ENCODE results near the gene OR52E5. TPM values are rescaled to one million over a fixed set of nuclear protein-coding genes. Genes with fewer than 3 reads are reported as not detected.
A peak's percentile ranks its signal among the peaks of the same experiment; 100 is the strongest.

Gene OR52E5
- polyA plus RNA-seq (2013, experiment 1 of 2; ENCODE audit: insufficient read length), result not detected
- polyA plus RNA-seq (2013, experiment 2 of 2; ENCODE audit: insufficient read length), result not detected

GRCh38 chr11:5892908-5893307 is at the start of gene OR52E5:
TSS of gene OR52E5 (plus strand) at chr11:5893208. CDS start at chr11:5900777, 7,569 bp downstream.
- DNase-seq, result no peak

- DNase-seq, result no peak
Observed at GRCh38 chr11:5846701-5847100, 46.3 kb upstream of the OR52E5 start.

- no peak for DNase-seq
Observed at GRCh38 chr11:5847711-5848110, 45.3 kb upstream of the OR52E5 start.

GRCh38 chr11:5851002-5851401 is 42.0 kb upstream of the OR52E5 start:
- no peak for DNase-seq

GRCh38 chr11:5857590-5857989 is 35.4 kb upstream of the OR52E5 start, which contains the start of gene OR52E8:
TSS of gene OR52E8 (minus strand) at chr11:5857690. CDS start at chr11:5857690, 0 bp downstream.
- DNase-seq, result no peak

GRCh38 chr11:5865826-5866225 is 27.2 kb upstream of the OR52E5 start:
- no peak for DNase-seq

GRCh38 chr11:5878564-5878963 is 14.4 kb upstream of the OR52E5 start:
- DNase-seq, result no peak

- no peak for DNase-seq
Observed at GRCh38 chr11:5880329-5880728, 12.7 kb upstream of the OR52E5 start, which contains the start of gene OR52E4. TSS of gene OR52E4 (plus strand) at chr11:5880629. CDS start at chr11:5884293, 3,664 bp downstream.

- DNase-seq, result no peak
Observed at GRCh38 chr11:5881756-5882155, 11.3 kb upstream of the OR52E5 start.

- DNase-seq, result no peak
Observed at GRCh38 chr11:5887172-5887571, 5.8 kb upstream of the OR52E5 start.

GRCh38 chr11:5887661-5888060 is 5.3 kb upstream of the OR52E5 start:
- DNase-seq, result no peak

- peak; percentile 1 for DNase-seq
Observed at GRCh38 chr11:5891216-5891800, 1.7 kb upstream of the OR52E5 start.

GRCh38 chr11:5899534-5899933 is 6.5 kb downstream of the OR52E5 start:
- no peak for DNase-seq

- DNase-seq, result no peak
Observed at GRCh38 chr11:5910540-5910939, 17.5 kb downstream of the OR52E5 start.

GRCh38 chr11:5922749-5923426 is 29.9 kb downstream of the OR52E5 start:
- DNase-seq, result no peak

GRCh38 chr11:5923427-5923776 is 30.4 kb downstream of the OR52E5 start:
- DNase-seq, result no peak

- no peak for DNase-seq
Observed at GRCh38 chr11:5923794-5924193, 30.8 kb downstream of the OR52E5 start.

GRCh38 chr11:5928271-5928670 is 35.3 kb downstream of the OR52E5 start:
- DNase-seq, result no peak

- DNase-seq, result no peak
Observed at GRCh38 chr11:5928811-5929210, 35.8 kb downstream of the OR52E5 start.

- DNase-seq, result no peak
Observed at GRCh38 chr11:5929571-5930368, 36.8 kb downstream of the OR52E5 start.

- no peak for DNase-seq
Observed at GRCh38 chr11:5930614-5931013, 37.6 kb downstream of the OR52E5 start.

- DNase-seq, result no peak
Observed at GRCh38 chr11:5931061-5931460, 38.1 kb downstream of the OR52E5 start.

- DNase-seq, result no peak
Observed at GRCh38 chr11:5932671-5933070, 39.7 kb downstream of the OR52E5 start.

Measured in fibroblast of skin of scalp (primary cell).